Measurements from ENCODE around the gene TNIP2. TPM values are rescaled to one million over a fixed set of nuclear protein-coding genes. Genes with fewer than 3 reads are reported as not detected.

The TNIP2 gene
- 37.2 and 49.7 TPM in 2 replicates for total RNA-seq (2014; rRNA removed; shearing (Covaris generic))

DNA sequence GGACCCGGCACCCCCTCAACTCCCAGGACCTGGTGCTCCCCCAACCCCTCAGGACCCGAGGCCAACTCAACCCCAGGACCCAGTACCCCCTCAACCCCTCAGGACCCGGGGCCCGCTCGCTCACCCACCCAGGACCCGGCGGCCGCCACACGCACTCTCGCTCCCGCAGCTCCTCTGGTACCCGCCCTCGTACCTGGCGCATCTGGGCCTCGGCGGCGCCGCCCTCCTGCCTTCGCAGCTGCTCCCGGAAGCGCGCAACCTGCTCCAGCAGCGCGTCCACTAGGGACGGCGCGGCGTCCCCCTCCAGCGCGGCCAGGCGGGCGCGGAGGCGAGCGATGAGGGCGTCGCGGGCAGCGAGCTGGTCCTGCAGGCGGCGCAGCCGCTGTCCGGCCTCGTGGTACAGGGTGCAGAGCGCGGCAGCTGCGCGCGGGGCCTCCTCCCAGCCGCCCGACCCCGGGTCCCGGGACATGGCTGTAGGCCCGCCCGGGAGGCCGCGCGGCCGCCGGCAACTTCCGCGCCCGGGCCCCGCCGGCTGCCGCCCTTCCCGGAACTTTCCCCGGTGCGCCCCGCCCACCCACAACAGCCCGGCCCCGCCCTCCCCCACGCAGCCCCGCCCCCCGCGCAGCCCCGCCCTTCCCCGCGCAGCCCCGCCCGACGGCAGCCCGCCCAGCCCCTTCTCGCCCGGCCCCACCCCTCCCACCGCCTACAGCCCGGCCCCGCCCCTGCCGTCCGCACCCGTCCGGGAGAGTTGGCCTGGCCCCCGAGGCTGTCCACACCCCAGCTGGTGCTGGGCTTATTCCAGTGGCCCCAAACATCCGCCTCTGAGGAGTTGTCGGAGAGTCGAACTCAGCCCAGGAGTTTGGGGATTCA, at the start of gene TNIP2:
Gene TNIP2 (minus strand): TSS at position 516 of the 870 bp plus-strand sequence. CDS start 47 bp downstream, at position 469.
- no peaks in the 10 kb centered on the region for H3K9me3 ChIP-seq (replicated peaks)
- H3K4me1 ChIP-seq (replicated peaks): 0 out of 2 replicates have a peak, but pooled peaks cover 3% of the 10 kb centered on the region
- peak within 1 kb of the TSS; percentile 93 for H3K4me3 ChIP-seq
- peak; percentile 56 to 63 for DNase-seq (ENCODE audit: low read depth in 1 of 2, low spot score in 2 of 2)
- H3K27me3 ChIP-seq (replicated peaks): no peaks in the 10 kb centered on the region
- H3K36me3 ChIP-seq: peaks cover 3% of the 10 kb centered on the region; the same call in 1 of the 2 replicates
- 0 out of 2 replicates have a peak within 1 kb of the TSS, but pooled peaks have one; percentile 29 for H3K27ac ChIP-seq

DNA sequence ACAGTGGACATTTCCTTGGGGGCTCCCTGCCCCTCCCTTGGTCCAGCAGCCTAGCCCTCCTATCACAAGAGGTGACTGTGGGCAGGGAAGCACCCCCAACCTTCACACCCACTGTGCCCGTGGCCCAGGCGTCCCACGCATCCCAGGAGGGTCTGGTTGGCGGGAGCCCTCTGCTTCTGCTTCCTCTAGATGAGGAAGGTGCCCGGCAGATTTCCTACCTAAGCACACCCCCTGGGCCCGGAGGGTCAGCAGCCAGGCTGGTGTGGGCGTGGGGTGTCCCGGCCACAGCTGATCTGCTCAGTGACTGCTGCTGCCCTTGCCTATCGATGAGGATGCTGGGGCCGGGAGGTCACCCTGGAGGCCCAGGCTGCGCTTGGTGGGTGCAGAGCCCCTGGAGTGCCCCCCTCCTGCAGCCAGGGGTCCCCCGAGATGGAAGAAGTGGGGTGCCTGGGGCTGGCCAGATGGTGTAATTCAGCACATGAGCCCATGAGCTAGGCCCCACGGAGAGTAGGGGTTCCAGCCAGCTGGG, 48.9 kb upstream of the TNIP2 start:
- H3K36me3 ChIP-seq: no peaks in the 10 kb centered on the region
- no peak overlapping the region for H3K27ac ChIP-seq

DNA sequence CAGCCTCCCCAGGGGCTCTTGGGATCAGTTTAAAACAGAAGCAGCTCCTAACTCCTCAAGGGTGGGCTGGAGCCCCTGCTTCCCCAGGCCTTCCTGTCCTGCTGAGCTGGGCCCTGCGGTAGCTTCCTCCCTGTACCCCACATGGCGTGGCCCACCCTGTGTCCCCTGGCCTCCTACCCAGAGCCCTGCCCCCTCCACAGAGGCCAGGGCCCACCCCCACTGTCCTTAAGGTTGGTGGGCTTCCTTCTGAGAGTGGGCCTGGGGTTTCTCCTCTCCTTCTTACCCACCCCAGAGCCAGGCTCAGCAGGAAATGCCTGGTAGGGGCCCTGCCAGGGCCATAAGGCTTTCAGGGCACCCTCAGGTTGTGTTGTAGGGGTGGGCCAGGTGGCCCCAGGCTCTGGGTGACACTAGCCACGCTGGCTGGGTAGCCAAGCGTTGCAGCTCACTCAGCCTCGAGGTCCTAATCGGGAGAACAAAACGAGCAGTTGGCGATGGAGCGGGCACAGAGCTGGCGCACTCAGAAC, 48.4 kb upstream of the TNIP2 start:
- no peaks in the 10 kb centered on the region for H3K9me3 ChIP-seq (replicated peaks)
- H3K4me3 ChIP-seq: no peak overlapping the region
- no peak overlapping the region for H3K27ac ChIP-seq
- H3K4me1 ChIP-seq (replicated peaks): peaks cover 18% of the 10 kb centered on the region
- no peak for DNase-seq (ENCODE audit: low read depth in 1 of 2, low spot score in 2 of 2)
- no peaks in the 10 kb centered on the region for H3K36me3 ChIP-seq
- no peaks in the 10 kb centered on the region for H3K27me3 ChIP-seq (replicated peaks)

More for the DNA sequence above, 48.9 kb upstream of the TNIP2 start:
- Histone ChIP-seq H3K4me1 (replicated peaks) (peaks cover 18% of the 10 kb centered on the region), H3K9me3 (replicated peaks) (no peaks in the 10 kb centered on the region), H3K4me3 (no peak overlapping the region), H3K27me3 (replicated peaks) (no peaks in the 10 kb centered on the region)
- no peak for DNase-seq (ENCODE audit: low read depth in 1 of 2, low spot score in 2 of 2)

DNA sequence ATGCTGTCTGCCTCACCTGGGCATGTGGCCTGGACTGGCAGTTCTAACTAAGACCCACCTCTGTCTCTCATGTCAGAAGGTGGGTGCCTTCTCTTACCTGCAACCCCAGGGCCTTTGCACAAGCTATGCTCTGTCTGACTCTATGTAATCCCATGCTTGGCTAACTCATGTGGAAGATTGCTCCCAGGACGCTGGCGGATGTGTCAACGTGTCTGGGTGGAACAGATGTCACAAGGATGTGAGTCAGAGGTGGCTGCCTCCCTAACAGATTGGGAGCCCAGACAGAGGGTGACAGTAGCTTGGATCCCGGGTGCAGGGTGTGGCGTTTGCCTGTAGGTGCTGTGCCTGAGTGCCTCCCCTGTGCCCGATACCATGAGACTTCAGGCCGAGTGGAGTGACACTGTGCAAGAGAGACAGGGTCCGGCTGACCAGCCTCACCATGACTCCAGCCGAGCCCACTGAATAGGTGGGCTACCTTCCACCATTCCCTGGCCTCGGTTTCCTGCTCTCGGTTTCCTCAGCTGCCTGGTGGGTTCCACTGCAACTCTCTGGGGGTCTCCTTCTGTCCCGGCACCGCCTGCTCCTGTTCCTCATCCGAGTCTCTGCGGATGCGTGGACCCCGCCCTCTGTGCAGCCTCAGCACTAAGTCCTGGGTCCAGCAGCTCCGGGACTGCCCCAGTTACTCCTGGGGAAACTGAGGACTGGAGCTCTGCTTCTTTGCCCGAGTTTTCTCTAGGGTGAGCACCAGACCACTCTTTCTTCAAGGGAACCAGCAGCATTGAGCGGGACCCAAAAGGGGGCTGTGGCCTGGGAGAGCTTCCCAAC, 47.7 kb upstream of the TNIP2 start:
- H3K4me3 ChIP-seq: no peak overlapping the region
- H3K36me3 ChIP-seq: no peaks in the 10 kb centered on the region
- H3K27ac ChIP-seq: no peak overlapping the region
- H3K9me3 ChIP-seq (replicated peaks): no peaks in the 10 kb centered on the region
- H3K4me1 ChIP-seq (replicated peaks): peaks cover 18% of the 10 kb centered on the region
- DNase-seq (ENCODE audit: low read depth in 1 of 2, low spot score in 2 of 2): no peak
- H3K27me3 ChIP-seq (replicated peaks): no peaks in the 10 kb centered on the region

GRCh38 chr4:2802618-2803531, 46.7 kb upstream of the TNIP2 start:
- Histone ChIP-seq H3K4me1 (replicated peaks) (peaks cover 18% of the 10 kb centered on the region), H3K36me3 (no peaks in the 10 kb centered on the region), H3K9me3 (replicated peaks) (no peaks in the 10 kb centered on the region), H3K4me3 (no peak overlapping the region), H3K27me3 (replicated peaks) (no peaks in the 10 kb centered on the region), H3K27ac (no peak overlapping the region)
- DNase-seq (ENCODE audit: low read depth in 1 of 2, low spot score in 2 of 2): no peak

DNA sequence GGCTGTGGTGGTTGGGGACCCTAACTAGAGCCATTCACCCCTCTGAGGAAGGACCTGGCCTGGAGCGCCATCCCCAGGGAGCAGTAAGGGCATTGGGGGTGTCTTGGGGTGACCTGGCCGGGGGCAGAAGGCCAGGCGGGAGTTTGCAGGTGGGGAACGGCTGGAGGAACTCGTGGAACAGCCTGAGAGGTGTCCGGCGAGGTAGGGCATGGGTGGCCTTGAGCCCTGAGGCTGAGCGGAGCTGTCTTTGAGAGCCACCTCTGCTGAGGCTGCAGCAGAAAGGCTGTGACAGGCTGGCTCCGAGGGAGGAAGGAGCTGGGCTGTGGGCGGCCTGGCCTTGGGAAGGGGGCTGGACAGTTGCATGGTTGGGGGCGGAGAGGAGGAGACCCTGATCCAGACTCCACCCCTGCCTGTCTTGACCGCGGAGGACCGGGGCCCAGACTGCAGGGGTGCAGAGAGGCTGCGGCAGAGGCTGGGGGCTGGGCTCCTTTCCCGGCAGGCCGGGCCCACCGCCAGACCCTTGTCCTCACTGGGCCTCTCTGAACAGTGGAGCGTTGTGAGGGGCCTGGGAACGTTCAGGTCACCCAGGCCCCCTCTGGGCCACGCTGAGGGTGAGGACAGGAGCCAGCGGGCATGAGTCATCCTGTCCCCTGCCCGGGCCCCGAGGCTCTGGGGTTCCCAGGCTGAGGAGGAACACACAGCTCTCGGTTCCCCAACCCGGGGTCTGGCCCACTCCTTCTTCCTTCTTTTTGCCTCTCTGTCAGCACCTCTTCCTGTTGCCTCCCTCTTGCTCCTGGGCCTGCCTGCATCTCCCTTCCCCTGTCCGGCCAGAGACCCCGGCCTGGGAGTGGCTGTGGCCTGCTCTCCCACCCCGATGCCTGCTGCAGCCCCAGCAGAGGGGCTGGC, 44.8 kb upstream of the TNIP2 start:
- H3K4me1 ChIP-seq (replicated peaks): peaks cover 22% of the 10 kb centered on the region
- no peak overlapping the region for H3K4me3 ChIP-seq
- DNase-seq (ENCODE audit: low read depth in 1 of 2, low spot score in 2 of 2): peak in 1 of 2 experiments; percentile 20
- no peaks in the 10 kb centered on the region for H3K36me3 ChIP-seq
- peak overlapping the region; percentile 46 for H3K27ac ChIP-seq
- no peaks in the 10 kb centered on the region for H3K27me3 ChIP-seq (replicated peaks)
- H3K9me3 ChIP-seq (replicated peaks): no peaks in the 10 kb centered on the region

GRCh38 chr4:2799971-2800690, 44.0 kb upstream of the TNIP2 start:
- DNase-seq (ENCODE audit: low read depth in 1 of 2, low spot score in 2 of 2): no peak
- H3K4me1 ChIP-seq (replicated peaks): peaks cover 22% of the 10 kb centered on the region
- H3K36me3 ChIP-seq: no peaks in the 10 kb centered on the region
- H3K9me3 ChIP-seq (replicated peaks): no peaks in the 10 kb centered on the region
- no peak overlapping the region for H3K4me3 ChIP-seq
- H3K27ac ChIP-seq: no peak overlapping the region
- H3K27me3 ChIP-seq (replicated peaks): no peaks in the 10 kb centered on the region

- Histone ChIP-seq H3K27me3 (replicated peaks) (no peaks in the 10 kb centered on the region), H3K4me1 (replicated peaks) (peaks cover 30% of the 10 kb centered on the region), H3K27ac (no peak overlapping the region), H3K4me3 (no peak overlapping the region), H3K36me3 (no peaks in the 10 kb centered on the region), H3K9me3 (replicated peaks) (no peaks in the 10 kb centered on the region)
- DNase-seq (ENCODE audit: low read depth in 1 of 2, low spot score in 2 of 2): no peak
Observed at GRCh38 chr4:2799224-2799911, 43.2 kb upstream of the TNIP2 start.

GRCh38 chr4:2798399-2799223, 42.5 kb upstream of the TNIP2 start:
- H3K4me1 ChIP-seq (replicated peaks): peaks cover 38% of the 10 kb centered on the region

GRCh38 chr4:2797545-2798305, 41.6 kb upstream of the TNIP2 start:
- no peak for DNase-seq (ENCODE audit: low read depth in 1 of 2, low spot score in 2 of 2)
- Histone ChIP-seq H3K4me1 (replicated peaks) (peaks cover 38% of the 10 kb centered on the region), H3K27ac (no peak overlapping the region), H3K9me3 (replicated peaks) (no peaks in the 10 kb centered on the region), H3K4me3 (no peak overlapping the region), H3K27me3 (replicated peaks) (no peaks in the 10 kb centered on the region), H3K36me3 (no peaks in the 10 kb centered on the region)

More at GRCh38 chr4:2798399-2799223, 42.5 kb upstream of the TNIP2 start:
- H3K36me3 ChIP-seq: no peaks in the 10 kb centered on the region
- no peak for DNase-seq (ENCODE audit: low read depth in 1 of 2, low spot score in 2 of 2)
- no peak overlapping the region for H3K27ac ChIP-seq
- H3K27me3 ChIP-seq (replicated peaks): no peaks in the 10 kb centered on the region
- no peak overlapping the region for H3K4me3 ChIP-seq
- no peaks in the 10 kb centered on the region for H3K9me3 ChIP-seq (replicated peaks)

All from SJSA1 (cell line).